GM23338 (cell line): Measurements from ENCODE around the gene TAF15. TPM values are rescaled to one million over a fixed set of nuclear protein-coding genes. Genes with fewer than 3 reads are reported as not detected.

Source experiments
- ATAC-seq: fragments of 200-7000 bp; cut with Tn5 transposase; 3 replicates; pipeline ENCODE4 v1.9.1; 2020
- DNase-seq: peaks from one replicate; pipeline ENCODE4 v3.0.0-alpha.2; 2015; ENCODE audit warnings: low spot score
- H2AFZ ChIP-seq: fragments of 200-600 bp; sonication (generic); 2 replicates; pipeline ENCODE4 v1.8.0; 2016; ENCODE audit warnings: antibody characterized with exemption, mild to moderate bottlenecking, moderate library complexity
- H3F3A ChIP-seq: fragments of 200-600 bp; sonication (generic); replicated peaks from 2 replicates; pipeline ENCODE4 v1.8.0; 2017; ENCODE audit warnings: antibody characterized with exemption, mixed run types, low read depth
- H3K27ac ChIP-seq: fragments of 200-600 bp; sonication (generic); 2 replicates; pipeline ENCODE4 v1.6.1; 2016; ENCODE audit warnings: low read depth
- H3K27me3 ChIP-seq: fragments of 200-600 bp; sonication (generic); 2 replicates; pipeline ENCODE4 v1.8.0; 2016; ENCODE audit warnings: mild to moderate bottlenecking, mixed run types, moderate library complexity; ENCODE audit not compliant: insufficient read depth
- H3K36me3 ChIP-seq: fragments of 200-600 bp; sonication (generic); 2 replicates; pipeline ENCODE4 v1.8.0; 2016; ENCODE audit warnings: mild to moderate bottlenecking; ENCODE audit not compliant: insufficient read depth
- H3K4me1 ChIP-seq: fragments of 200-600 bp; sonication (generic); 2 replicates; pipeline ENCODE4 v1.8.0; 2016; ENCODE audit warnings: mild to moderate bottlenecking, moderate library complexity; ENCODE audit not compliant: insufficient read depth
- H3K4me2 ChIP-seq: fragments of 200-600 bp; sonication (generic); 2 replicates; pipeline ENCODE4 v1.7.1; 2017; ENCODE audit warnings: mixed run types
- H3K4me3 ChIP-seq: fragments of 200-600 bp; sonication (generic); 2 replicates; pipeline ENCODE4 v1.6.1; 2016; ENCODE audit warnings: mixed run types
- H3K79me2 ChIP-seq: fragments of 200-600 bp; sonication (generic); replicated peaks from 2 replicates; pipeline ENCODE4 v1.8.0; 2017; ENCODE audit warnings: mild to moderate bottlenecking; ENCODE audit not compliant: insufficient read depth
- H3K9me2 ChIP-seq: fragments of 200-600 bp; sonication (generic); 2 replicates; pipeline ENCODE4 v1.8.0; 2017; ENCODE audit not compliant: insufficient read depth
- H4K20me1 ChIP-seq: fragments of 200-600 bp; sonication (generic); replicated peaks from 2 replicates; pipeline ENCODE4 v1.8.0; 2017; ENCODE audit warnings: mild to moderate bottlenecking; ENCODE audit not compliant: insufficient read depth
- H3K27ac Mint-ChIP-seq: 2 replicates; pipeline ENCODE4 v1.8.0; 2020; ENCODE audit warnings: inconsistent platforms, mild to moderate bottlenecking, moderate library complexity, mixed read lengths
- H3K27me3 Mint-ChIP-seq: 3 replicates; pipeline ENCODE4 v1.8.0; 2022; ENCODE audit warnings: low read depth, mild to moderate bottlenecking, moderate library complexity, mixed read lengths, inconsistent platforms; ENCODE audit not compliant: insufficient read depth, poor library complexity
- H3K36me3 Mint-ChIP-seq: 3 replicates; pipeline ENCODE4 v1.8.0; 2021; ENCODE audit warnings: low read depth, mild to moderate bottlenecking, inconsistent platforms, moderate library complexity, mixed read lengths
- H3K4me1 Mint-ChIP-seq: 3 replicates; pipeline ENCODE4 v1.8.0; 2020; ENCODE audit warnings: mild to moderate bottlenecking, inconsistent platforms, mixed read lengths
- H3K4me3 Mint-ChIP-seq: 3 replicates; pipeline ENCODE4 v1.8.0; 2021; ENCODE audit warnings: moderate library complexity, mild to moderate bottlenecking, inconsistent platforms, mixed read lengths
- H3K9me3 Mint-ChIP-seq: 3 replicates; pipeline ENCODE4 v1.8.0; 2020; ENCODE audit warnings: moderate library complexity, mild to moderate bottlenecking, inconsistent platforms, mixed read lengths
- CREB1 ChIP-seq: fragments of 250-450 bp; sonication (Bioruptor Pico); IDR thresholded peaks from 2 replicates; pipeline ENCODE4 v1.5.0; 2020; ENCODE audit warnings: low read depth, mild to moderate bottlenecking, moderate library complexity
- CTCF ChIP-seq, 2 experiments: fragments of 200-600 bp in 1 of 2; sonication (generic) in 1 of 2; conservative IDR thresholded peaks; 2 replicates each; pipeline versions ENCODE4 v1.5.1 to v1.6.1; 2016 to 2017; ENCODE audit warnings: antibody characterized with exemption in 2 of 2, low read depth in 2 of 2, mild to moderate bottlenecking in 2 of 2, moderate library complexity in 1 of 2
- EZH2 ChIP-seq: fragments of 200-600 bp; sonication (generic); IDR thresholded peaks from one replicate; pipeline ENCODE4 v1.8.0; 2017; ENCODE audit warnings: antibody characterized with exemption, mild to moderate bottlenecking, low read depth; ENCODE audit not compliant: unreplicated experiment
- EZH2phosphoT487 ChIP-seq: fragments of 200-600 bp; sonication (generic); IDR thresholded peaks from one replicate; pipeline ENCODE4 v1.8.1; 2018; ENCODE audit warnings: antibody characterized with exemption; ENCODE audit not compliant: unreplicated experiment
- JUNB ChIP-seq: IDR thresholded peaks from one replicate; pipeline ENCODE4 v1.6.1; 2016; ENCODE audit warnings: antibody characterized with exemption; ENCODE audit not compliant: unreplicated experiment
- NANOG ChIP-seq: IDR thresholded peaks from 2 replicates; pipeline ENCODE4 v1.6.1; 2016; ENCODE audit warnings: antibody characterized with exemption, borderline replicate concordance
- POLR2AphosphoS5 ChIP-seq: IDR thresholded peaks from 2 replicates; pipeline ENCODE4 v1.6.1; 2016; ENCODE audit warnings: antibody characterized with exemption, low read depth
- STAT1 ChIP-seq: IDR thresholded peaks from one replicate; pipeline ENCODE4 v1.6.1; 2016; ENCODE audit warnings: antibody characterized with exemption; ENCODE audit not compliant: unreplicated experiment
- ZNF114 ChIP-seq: fragments of 250-450 bp; sonication (Bioruptor Pico); IDR thresholded peaks from 2 replicates; pipeline ENCODE4 v1.5.0; 2020; ENCODE audit warnings: mild to moderate bottlenecking, moderate library complexity
- ZNF331 ChIP-seq: fragments of 250-450 bp; sonication (Bioruptor Pico); IDR thresholded peaks from 2 replicates; pipeline ENCODE4 v1.5.0; 2020; ENCODE audit warnings: low read depth, mild to moderate bottlenecking, moderate library complexity
- ZNF462 ChIP-seq: fragments of 250-450 bp; sonication (Bioruptor Pico); IDR thresholded peaks from 2 replicates; pipeline ENCODE4 v1.5.0; 2020; ENCODE audit warnings: mild to moderate bottlenecking, moderate library complexity
- polyA plus RNA-seq: library from polyadenylated mRNA; unstranded; fragments of >200 nt; fragmentation: Nextera tagmentation; extraction: Ambion mirVana; gene quantifications from 2 replicates; pipeline ENCODE4 v1.2.1, GENCODE V29; 2016
- total RNA-seq: library from RNA; depleted of rRNA; stranded (reverse); fragments of >200 nt; shearing (Covaris generic); gene quantifications from 2 replicates; pipeline ENCODE4 v1.2.3, GENCODE V29; 2014
- TF ChIP-seq, protein P1 (sequence below): IDR thresholded peaks from one replicate; pipeline ENCODE4 v1.6.1; 2018; ENCODE audit warnings: antibody characterized with exemption; ENCODE audit not compliant: unreplicated experiment
- TF ChIP-seq, protein P2 (sequence below): IDR thresholded peaks from 2 replicates; pipeline ENCODE4 v1.6.1; 2016; ENCODE audit warnings: antibody characterized with exemption

Gene TAF15
- total and polyA plus RNA-seq, 2 experiments from 2014 or later = 33.8 to 109 TPM

DNA sequence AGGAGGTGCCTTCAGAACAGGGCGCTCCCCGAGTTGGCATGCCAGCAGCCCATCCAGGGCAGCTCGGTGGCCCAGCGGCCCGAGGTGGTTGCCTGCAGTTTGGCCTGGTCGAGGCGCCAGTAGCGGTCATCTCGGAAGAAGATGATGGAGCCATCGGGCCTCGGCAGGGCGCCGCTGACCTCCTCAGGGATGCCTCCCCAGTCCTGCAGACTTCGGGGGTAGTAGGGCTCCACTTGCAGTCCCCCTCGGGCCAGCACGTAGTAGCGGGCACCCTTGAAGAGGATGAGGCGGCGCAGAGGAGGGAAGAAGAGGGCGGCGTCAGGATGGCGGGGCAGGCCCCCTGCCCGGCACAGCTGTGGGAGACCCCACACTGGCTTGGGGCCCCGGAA, 42.8 kb upstream of the TAF15 start:
- DNase-seq (no peak), ATAC-seq (no peak)
- Histone ChIP-seq H3K36me3 (no peaks in the 10 kb centered on the region), H2AFZ (no peak overlapping the region), H3K27ac (no peak overlapping the region), H3K79me2 (no peaks in the 10 kb centered on the region), H3K27me3 (no peaks in the 10 kb centered on the region), H3K4me2 (no peak overlapping the region), H4K20me1 (no peaks in the 10 kb centered on the region), H3F3A (peaks cover 4% of the 10 kb centered on the region; the same call in 1 of the 2 replicates), H3K4me1 (peaks cover 6% of the 10 kb centered on the region; the same call in 1 of the 2 replicates), H3K4me3 (no peak overlapping the region), H3K9me2 (no peaks in the 10 kb centered on the region)
- no peak overlapping the region for H3K4me3 Mint-ChIP-seq
- peaks cover 17% of the 10 kb centered on the region for H3K4me1 Mint-ChIP-seq
- no peak overlapping the region for H3K27ac Mint-ChIP-seq
- no peaks in the 10 kb centered on the region for H3K36me3 Mint-ChIP-seq
- TF ChIP-seq CTCF (conservative IDR thresholded peaks at IDR 0.05; ENCODE audit: low read depth in 2 of 2) = no peak
- no peak for TF ChIP-seq STAT1
- no peak for TF ChIP-seq EZH2phosphoT487
- TF ChIP-seq ZNF331 = no peak
- TF ChIP-seq, protein P1, sequence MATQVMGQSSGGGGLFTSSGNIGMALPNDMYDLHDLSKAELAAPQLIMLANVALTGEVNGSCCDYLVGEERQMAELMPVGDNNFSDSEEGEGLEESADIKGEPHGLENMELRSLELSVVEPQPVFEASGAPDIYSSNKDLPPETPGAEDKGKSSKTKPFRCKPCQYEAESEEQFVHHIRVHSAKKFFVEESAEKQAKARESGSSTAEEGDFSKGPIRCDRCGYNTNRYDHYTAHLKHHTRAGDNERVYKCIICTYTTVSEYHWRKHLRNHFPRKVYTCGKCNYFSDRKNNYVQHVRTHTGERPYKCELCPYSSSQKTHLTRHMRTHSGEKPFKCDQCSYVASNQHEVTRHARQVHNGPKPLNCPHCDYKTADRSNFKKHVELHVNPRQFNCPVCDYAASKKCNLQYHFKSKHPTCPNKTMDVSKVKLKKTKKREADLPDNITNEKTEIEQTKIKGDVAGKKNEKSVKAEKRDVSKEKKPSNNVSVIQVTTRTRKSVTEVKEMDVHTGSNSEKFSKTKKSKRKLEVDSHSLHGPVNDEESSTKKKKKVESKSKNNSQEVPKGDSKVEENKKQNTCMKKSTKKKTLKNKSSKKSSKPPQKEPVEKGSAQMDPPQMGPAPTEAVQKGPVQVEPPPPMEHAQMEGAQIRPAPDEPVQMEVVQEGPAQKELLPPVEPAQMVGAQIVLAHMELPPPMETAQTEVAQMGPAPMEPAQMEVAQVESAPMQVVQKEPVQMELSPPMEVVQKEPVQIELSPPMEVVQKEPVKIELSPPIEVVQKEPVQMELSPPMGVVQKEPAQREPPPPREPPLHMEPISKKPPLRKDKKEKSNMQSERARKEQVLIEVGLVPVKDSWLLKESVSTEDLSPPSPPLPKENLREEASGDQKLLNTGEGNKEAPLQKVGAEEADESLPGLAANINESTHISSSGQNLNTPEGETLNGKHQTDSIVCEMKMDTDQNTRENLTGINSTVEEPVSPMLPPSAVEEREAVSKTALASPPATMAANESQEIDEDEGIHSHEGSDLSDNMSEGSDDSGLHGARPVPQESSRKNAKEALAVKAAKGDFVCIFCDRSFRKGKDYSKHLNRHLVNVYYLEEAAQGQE = no peak
- TF ChIP-seq POLR2AphosphoS5 = no peak
- no peak for TF ChIP-seq ZNF462
- no peak for TF ChIP-seq CREB1 (CRISPR knock-in tag)
- no peak for TF ChIP-seq NANOG
- TF ChIP-seq, protein P2, sequence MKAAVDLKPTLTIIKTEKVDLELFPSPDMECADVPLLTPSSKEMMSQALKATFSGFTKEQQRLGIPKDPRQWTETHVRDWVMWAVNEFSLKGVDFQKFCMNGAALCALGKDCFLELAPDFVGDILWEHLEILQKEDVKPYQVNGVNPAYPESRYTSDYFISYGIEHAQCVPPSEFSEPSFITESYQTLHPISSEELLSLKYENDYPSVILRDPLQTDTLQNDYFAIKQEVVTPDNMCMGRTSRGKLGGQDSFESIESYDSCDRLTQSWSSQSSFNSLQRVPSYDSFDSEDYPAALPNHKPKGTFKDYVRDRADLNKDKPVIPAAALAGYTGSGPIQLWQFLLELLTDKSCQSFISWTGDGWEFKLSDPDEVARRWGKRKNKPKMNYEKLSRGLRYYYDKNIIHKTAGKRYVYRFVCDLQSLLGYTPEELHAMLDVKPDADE = no peak
- no peak for TF ChIP-seq EZH2
- TF ChIP-seq JUNB = no peak
- no peak for TF ChIP-seq ZNF114 (CRISPR knock-in tag)
- peaks cover 7% of the 10 kb centered on the region for H3K27me3 Mint-ChIP-seq
- H3K9me3 Mint-ChIP-seq = no peaks in the 10 kb centered on the region; the same call in 1 of the 3 replicates
